Right hindlimb (tissue), 1 donor: ENCODE data around the gene KIAA1328.

Experiments
- DNase-seq: peaks from one replicate; pipeline ENCODE4 v3.0.0-alpha.2; 2018

KIAA1328 gene

DNA sequence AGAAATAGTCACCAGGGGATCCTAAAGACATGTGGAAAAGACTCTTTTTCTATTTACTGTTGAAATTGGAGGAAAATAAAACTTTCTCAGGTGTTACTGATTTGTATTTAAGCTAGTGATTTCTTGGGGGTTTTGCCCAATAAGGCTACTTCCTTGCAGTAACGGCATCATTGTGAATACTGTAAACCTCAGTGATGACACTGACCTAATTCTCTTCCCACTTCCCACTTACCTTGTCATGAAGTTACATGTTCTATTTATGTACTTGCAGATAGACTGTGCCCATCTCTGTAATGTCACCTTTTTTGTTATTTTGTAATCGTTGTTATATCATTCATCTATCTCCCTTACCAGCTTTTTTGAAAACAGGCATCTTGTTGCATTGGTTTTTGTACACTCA lies 134.5 kb downstream of the KIAA1328 start:
- DNase-seq, result no peak

GRCh38 chr18:36974686-36975085 lies 145.8 kb downstream of the KIAA1328 start:
- no peak for DNase-seq

- no peak for DNase-seq
Observed at GRCh38 chr18:36977121-36977520, 148.2 kb downstream of the KIAA1328 start.

DNA sequence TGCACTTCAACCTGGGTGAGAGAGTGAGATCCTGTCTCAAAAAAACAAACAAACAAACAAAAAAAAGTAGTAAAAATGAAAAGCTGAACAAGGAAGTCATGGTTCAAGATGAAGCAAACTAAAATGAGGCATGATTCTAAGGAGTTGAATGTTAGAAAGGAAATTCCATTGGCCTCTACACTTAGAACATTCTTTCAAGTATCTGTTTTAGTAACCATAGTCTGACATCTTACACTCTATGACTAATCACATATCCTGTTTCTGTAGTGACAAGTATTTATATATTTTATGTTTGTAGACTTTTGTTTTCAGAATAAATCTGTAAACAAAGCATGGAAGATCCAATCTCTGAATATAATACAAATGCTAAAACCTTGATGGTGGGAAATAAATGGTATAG lies 164.1 kb downstream of the KIAA1328 start:
- no peak for DNase-seq

DNA sequence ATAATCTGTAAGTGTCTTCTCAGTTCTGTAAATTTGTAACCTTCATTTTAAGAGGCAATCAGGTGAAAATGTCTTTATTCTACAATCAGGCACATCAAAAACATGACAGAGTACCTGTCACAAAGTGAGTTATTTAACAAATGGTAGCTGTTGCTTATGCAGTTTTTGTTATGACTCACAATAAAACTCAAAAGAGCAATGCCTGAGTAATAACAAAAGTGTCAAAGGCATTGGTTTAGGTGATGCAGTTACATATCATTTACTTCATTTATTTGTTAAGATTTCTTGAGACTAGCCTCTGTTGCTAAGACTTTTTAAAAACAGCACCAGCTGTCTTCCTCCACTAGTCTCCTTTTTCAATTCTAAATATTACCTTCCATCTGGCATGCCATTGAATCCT lies 177.8 kb downstream of the KIAA1328 start:
- DNase-seq, result no peak

DNA sequence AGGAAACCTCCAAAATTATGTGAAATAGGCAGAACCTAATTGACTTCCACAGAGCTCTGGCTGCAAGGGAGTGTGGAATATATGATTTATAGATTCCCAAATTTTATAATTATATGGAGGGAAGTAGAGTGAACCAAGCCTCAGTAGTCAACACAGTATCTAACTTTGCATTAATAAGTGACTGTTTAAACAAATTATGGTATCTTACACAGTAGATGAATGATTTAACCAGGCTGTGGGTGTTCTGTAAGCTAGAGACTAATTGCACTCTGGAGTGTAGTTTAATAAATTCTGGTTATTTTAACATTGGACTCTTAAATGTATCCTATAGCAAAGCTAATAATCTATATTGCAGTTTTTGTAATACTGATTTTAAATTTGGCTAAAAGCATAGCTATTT lies 183.5 kb downstream of the KIAA1328 start:
- DNase-seq, result no peak

DNA sequence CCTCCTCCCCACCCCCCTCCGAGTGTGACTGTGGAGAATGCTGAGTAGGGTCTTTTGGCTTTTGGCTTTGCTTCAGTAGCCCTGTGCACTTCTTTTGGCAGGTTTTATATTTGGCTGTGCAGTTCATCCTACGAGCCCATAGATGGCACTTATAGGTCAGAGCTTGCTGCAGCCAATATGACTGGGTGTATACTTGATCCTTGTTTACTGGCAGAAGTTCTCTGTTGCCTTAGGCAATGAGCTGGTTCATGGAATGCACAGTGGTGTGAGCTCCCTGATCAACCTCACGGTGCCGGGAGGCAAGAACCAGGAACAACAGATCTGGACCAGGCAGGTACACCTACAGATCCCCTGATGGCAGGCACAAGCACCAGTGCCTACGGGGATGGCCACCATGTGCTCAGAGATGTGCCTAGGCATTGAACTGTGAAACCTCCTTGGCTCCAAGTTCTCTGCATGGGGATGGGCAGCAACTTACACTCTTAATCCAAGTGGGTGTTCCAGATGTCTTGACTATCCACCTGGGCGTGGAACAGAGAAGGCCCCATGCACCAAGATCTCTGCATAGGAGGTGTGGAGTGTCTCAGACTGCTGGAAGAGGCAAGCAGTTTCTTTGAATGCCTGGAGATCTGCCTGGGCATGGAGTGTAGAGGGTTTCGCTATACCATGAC lies 190.4 kb downstream of the KIAA1328 start:
- DNase-seq, result no peak

DNA sequence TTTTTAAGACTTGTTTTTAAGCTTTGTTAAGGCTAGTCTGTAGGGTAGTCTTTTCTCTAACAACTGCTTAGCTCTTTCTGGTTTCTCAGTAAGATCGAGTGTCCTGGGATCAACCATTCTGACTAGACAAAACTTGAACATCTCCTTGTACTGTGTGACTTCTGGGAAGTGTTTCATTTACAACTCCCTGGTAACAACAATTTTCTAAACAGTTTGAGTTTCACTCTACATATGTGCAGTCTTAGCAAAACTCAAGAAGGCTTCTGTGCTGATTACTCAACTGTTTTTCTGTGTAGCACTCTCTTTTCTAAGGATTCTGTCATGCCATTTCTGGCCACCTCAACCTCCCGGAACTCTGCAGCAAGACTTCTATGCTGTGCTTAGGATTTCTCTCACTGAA lies 204.5 kb downstream of the KIAA1328 start:
- DNase-seq, result no peak

DNA sequence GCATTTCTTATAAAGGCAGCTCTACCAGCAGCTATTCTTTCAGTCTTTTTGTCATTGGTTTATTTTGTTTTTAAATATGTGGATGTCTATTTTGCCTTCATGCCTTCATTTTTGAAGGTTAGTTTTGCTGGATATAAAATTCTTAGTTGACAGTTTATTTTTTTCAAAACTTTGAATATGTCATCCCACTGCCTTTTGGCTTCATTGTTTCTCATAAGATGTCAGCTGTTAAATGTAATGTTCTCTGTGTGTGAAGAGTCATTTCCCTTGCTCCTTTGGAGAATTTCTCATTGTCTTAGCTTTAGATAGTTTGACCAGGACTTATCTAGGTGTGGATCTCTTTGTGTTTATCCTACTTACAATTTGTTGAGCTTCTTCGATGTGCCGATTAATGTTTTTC lies 213.5 kb downstream of the KIAA1328 start:
- no peak for DNase-seq

GRCh38 chr18:37055137-37055802 lies 226.3 kb downstream of the KIAA1328 start:
- no peak for DNase-seq

DNA sequence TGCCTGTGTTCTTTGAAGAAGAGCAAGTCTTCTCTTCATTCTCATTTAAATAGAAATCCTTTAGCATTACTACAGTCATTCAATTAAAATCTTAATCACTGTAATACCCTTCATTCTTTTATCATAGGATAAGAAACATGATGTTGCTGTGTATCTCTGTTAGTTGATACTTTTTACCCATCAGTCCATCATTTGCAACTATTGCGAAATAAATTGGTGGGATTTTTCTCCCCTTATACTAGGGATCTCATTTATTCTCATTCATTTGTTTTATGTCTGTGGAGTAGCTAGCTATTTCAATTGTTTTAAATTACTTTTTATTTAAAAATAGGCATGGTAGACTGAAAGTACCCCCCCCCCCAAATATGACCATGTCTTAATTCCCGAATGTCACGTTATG lies 235.3 kb downstream of the KIAA1328 start:
- DNase-seq, result no peak

DNA sequence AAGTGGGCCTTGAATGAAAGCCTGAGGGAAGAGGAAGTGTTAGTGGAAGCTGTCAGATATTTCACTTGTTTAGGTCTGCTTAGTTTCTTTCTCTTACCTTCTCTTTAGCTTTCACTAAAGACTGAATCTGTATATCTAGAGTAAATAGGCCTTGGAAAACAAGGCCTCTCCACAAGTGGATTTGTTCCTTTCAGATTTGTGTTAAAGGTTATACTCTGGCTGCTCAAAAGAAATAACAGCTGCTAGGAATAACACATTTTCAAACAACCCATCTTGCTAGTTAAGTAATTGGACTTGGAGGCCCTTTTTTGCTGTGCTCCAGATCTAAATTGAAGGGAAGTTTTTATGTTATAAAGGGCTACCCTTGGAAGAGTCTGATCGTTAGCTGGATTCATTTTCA lies 236.3 kb downstream of the KIAA1328 start:
- no peak for DNase-seq

GRCh38 chr18:37084912-37085311 lies 256.0 kb downstream of the KIAA1328 start:
- DNase-seq, result no peak

- DNase-seq, result no peak
Observed at GRCh38 chr18:37085362-37085761, 256.4 kb downstream of the KIAA1328 start.

DNA sequence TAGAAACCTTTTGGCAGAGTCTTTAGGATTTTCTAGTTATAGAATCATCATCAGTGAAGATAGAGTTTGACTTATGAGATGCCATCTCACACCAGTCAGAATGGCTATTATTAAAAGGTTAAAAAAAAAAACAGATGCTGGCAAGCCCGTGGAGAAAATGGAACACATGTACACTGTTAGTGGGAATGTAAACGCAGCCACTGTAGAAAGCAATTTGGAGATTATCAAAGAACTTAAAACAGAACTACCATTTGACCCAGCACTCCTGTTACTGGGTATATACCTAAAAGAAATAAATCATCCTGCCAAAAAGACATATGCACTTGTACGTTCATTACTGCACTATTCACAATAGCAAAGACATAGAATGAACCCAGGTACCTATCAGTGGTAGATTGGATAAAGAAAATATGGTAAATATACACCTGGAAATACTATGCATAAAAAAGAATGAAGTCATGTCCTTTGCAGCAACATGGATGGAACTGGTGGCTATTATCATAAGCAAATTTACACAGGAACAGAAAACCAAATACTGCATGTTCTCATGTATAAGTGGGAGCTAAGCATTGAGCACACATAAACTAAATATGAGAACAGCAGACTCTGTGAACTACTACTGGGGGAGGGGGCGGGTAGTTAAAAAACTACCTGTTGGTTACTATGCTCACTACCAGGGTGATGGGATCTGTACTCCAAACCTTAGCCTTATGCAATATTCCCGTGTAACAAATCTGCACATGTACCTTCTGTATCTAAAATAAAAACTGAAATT lies 279.0 kb downstream of the KIAA1328 start:
- no peak for DNase-seq

DNA sequence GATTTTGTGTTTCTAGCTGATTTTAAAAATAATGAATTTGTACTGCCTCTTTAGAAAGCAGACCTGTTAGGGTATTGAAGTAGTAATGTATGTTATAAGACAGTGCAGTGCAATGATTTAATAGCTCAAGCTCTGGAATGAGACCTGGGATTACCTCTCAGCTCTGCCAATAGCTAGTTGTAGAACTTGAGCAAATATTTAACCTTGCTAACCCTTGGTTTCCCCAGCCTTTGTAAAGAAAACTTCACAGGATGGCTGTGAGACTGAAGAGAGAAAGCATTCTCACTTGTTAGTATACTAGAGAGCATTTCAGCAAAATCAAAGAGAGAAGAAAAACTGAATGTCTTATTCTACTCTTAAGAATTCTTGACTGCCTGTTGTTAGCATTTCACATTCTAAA lies 293.9 kb downstream of the KIAA1328 start:
- no peak for DNase-seq

DNA sequence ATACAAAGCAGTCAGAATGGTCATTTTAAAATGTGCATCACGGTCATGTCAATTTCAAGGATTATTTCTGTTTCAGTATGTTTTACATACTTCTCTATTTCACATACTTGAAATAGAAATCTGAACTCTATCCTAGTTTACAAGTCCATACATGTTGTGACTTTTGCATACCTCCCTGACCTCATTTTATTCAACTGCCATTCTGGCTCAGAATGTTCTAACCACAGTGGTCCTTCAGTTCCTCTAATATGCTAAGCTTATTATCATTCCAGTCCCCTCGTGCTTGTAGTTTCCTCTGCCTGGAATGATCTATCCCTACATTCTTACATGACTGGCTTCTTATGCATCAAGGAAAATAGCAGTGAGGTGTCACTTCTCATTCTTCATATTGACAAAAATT lies 295.6 kb downstream of the KIAA1328 start:
- no peak for DNase-seq

GRCh38 chr18:37135177-37135576 lies 306.2 kb downstream of the KIAA1328 start:
- DNase-seq, result no peak

DNA sequence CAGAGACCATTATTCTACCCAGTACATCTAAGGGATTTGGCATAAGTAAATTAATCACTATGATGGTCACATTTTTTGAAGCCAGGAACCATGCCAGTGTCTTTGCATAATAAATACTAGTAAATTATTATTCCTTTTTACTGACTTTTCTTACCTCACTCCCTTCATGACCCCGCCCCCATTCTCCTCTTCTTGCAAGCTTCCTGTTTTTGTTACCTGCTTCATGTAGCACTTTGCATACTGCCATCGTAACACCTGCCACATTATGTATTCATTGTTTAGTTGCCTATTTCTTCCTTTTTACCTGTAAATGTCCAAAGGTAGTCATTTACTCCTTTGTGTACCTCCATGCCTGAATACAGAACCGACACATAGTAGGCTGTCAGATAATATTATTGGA lies 309.5 kb downstream of the KIAA1328 start:
- no peak for DNase-seq

DNA sequence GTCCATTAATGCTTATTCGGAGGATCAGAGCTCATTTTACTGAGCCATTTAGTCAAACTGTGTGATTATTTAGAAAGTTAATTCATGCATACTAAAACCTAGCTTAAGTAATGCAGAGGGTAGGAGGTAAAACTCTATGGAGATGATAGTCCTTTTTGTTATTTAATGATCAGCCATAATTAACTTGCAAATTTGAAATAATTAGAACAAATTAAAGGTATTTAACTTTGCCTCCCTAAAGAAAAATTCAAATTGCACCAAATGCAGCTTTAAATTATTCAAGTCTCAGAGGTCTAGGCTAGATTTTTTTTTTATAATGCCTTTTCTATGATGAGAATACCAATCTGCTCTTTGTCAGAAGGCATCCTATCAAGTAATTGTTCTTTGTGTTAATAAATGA lies 310.9 kb downstream of the KIAA1328 start:
- no peak for DNase-seq

GRCh38 chr18:37144921-37145320 lies 316.0 kb downstream of the KIAA1328 start:
- no peak for DNase-seq

DNA sequence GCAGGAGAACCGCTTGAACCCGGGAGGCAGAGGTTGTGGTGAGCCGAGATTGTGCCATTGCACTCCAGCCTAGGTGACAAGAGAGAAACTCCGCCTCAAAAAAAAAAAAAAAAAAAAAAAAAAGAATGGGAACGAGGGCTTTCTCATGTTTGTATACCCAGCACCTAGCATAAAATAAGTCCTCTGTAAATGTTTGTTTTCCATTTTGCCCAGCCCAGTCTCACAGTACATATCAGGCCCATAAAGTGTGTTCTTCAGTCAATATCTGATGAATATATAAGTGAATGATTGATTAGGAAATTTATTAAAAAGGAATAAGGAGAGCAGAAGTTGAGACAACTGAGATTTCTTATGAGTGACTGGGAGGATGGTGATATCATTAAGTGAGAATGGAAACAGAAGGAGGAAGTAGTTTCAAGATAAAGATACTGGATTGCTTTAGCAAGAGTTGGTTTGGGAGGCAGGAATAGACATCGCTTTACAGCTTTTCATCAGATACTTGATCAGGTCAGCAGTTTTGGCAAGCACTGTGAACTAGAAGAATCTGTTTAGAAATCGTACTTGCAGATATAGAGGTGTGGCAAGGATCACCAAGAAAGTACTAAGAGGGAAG lies 327.5 kb downstream of the KIAA1328 start:
- DNase-seq, result no peak

DNA sequence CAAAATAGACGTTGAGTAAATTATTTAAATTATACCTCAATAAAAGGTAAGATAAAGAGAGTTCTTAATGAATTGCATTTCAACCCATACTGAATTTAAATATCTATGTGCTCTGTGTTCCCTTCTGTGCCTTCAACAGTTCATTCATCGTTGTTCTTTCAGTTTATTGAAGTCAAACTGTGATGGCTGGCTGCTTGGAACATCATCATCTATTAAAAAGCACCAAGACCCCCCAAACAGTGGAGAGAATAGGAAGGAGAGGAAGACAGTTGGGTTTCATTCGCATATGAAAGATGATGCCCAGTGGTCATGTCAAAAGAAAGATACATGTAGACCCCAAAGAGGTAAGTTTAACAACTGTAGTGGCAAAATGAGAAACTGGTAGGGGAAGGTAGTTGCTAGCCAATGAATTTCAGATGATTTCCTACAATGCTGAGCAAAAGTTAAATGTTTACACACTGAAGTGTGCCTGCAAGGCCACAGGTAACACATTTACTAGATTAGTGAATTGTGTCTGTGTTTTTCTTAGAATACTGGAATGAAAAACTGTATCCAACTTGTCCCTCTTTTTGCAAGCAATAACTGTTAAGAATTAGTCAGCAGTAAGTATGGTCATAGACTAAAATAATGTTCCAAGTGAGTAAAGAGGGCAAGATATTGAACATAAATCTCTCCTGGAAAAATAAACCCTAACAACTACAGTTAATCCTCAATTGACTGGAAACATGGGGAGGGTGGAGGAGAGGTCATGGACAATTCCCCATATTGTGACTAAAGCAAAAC lies 331.3 kb downstream of the KIAA1328 start:
- no peak for DNase-seq
